ENCODE measurements around the gene CYP27C1.

CYP27C1 gene

DNA sequence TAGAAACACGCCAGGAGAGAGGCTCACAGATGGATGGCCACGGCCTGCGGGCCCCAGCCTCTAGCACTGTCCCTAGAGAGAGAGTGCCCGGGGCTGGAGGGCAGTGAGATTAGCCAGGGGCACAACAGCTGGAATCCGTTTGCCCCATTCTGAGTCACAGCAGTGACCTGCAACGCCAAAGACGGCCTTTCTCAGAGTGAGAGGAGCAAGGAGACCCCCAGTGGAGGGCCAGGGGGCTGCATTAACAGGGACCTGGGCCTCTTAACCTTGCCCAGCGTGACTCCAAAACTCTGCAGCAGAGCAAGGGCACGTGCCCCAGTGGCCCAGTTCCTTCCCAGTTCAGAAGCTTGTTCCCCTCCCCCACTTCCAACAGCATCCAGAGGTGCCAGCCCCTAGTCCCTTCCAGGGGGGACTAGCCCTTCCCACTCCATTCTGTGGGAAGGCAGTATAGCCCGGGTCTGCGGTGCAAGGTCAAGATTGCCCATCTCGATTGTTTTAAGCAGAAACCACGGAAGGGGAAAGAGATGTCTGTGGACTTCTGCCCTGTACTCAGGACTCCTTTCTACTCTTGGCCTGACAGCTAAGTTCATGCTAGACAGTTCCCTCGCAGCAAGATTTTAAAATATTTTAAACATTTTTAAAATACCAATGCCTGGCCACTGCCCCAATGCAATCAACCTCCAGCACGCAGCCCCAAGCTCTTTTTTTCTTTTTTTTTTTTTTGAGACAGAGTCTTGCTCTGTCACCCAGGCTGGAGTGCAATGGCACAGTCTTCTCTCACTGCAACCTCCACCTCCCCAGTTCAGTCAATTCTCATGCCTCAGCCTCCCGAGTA is 62.2 kb downstream of the CYP27C1 start:
- DNase-seq (ENCODE audit: low read depth) = no peak
- TF ChIP-seq, protein P1, sequence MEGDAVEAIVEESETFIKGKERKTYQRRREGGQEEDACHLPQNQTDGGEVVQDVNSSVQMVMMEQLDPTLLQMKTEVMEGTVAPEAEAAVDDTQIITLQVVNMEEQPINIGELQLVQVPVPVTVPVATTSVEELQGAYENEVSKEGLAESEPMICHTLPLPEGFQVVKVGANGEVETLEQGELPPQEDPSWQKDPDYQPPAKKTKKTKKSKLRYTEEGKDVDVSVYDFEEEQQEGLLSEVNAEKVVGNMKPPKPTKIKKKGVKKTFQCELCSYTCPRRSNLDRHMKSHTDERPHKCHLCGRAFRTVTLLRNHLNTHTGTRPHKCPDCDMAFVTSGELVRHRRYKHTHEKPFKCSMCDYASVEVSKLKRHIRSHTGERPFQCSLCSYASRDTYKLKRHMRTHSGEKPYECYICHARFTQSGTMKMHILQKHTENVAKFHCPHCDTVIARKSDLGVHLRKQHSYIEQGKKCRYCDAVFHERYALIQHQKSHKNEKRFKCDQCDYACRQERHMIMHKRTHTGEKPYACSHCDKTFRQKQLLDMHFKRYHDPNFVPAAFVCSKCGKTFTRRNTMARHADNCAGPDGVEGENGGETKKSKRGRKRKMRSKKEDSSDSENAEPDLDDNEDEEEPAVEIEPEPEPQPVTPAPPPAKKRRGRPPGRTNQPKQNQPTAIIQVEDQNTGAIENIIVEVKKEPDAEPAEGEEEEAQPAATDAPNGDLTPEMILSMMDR (IDR thresholded peaks at IDR 0.05; ENCODE audit: insufficient read depth, low read depth, low read length, missing control alignments) = no peak
- H3K4me3 ChIP-seq (ENCODE audit: low read length) = no peak overlapping the region

DNA sequence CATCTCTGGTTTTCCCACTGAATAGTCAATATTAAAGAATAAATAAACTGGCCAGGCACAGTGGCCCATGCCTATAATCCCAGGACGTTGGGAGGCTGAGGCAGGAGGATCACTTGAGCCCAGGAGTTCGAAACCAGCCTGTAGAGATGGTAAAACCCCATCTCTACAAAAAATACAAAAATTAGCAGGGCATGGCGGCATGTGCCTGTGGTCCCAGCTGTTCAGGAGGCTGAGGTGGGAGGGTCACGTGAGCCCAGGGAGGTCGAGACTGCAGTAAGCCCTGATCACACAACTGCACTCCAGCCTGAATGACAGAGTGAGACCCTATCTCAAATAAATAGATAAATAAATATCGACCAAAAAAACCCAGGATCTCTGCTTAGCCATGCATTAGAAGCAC is 63.0 kb downstream of the CYP27C1 start:
- H3K4me3 ChIP-seq (ENCODE audit: low read length) = no peak overlapping the region
- TF ChIP-seq, protein P1 (IDR thresholded peaks at IDR 0.05; ENCODE audit: insufficient read depth, low read depth, low read length, missing control alignments) = no peak
- no peak for DNase-seq (ENCODE audit: low read depth)

DNA sequence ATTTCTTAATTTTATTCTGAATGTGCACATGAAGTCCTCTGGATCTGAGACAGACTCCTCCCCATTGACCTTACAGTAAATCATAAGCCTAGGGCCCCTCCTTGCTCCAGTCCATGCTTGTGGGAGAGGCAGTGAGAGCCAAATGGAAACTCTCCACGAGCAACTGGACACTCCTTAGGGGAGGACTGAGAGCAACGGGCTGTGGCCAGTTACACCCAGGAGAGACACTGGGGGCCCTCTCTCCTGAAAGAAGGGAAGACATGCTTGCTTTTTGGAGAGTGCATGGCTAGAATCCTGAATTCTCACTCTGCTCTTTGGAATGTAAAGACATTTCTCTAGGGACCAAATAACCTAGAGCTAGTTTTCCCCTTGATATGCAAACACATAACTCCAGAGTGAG is 64.2 kb downstream of the CYP27C1 start:
- TF ChIP-seq, protein P1 (IDR thresholded peaks at IDR 0.05; ENCODE audit: insufficient read depth, low read depth, low read length, missing control alignments) = no peak
- no peak overlapping the region for H3K4me3 ChIP-seq (ENCODE audit: low read length)
- DNase-seq (ENCODE audit: low read depth) = no peak

DNA sequence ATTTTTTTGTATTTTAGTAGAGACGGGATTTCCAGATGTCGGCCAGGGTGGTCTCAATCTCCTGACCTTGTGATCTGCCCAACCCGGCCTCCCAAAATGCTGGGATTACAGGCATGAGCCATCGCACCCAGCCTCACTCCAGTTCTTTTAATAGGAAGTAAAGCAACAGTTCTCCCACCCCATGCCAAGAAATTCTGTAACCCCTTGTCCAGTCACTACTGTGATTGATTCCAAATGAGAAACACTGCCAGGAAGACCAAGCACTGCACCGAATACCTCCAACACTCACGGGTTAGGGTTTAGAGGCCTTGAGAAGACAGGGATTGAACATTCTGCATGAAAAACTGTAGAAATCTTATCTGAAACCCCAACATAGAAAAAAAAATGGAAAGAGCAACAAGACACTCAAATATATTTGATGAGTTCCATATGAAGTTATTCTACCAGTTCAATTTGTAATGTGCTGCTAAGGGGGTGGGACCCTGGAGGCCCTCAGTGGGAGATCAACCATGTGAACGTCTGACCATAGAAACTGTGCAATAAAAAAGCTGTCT is 65.0 kb downstream of the CYP27C1 start:
- no peak overlapping the region for H3K4me3 ChIP-seq (ENCODE audit: low read length)
- DNase-seq (ENCODE audit: low read depth) = no peak
- TF ChIP-seq, protein P1 (IDR thresholded peaks at IDR 0.05; ENCODE audit: insufficient read depth, low read depth, low read length, missing control alignments) = no peak

DNA sequence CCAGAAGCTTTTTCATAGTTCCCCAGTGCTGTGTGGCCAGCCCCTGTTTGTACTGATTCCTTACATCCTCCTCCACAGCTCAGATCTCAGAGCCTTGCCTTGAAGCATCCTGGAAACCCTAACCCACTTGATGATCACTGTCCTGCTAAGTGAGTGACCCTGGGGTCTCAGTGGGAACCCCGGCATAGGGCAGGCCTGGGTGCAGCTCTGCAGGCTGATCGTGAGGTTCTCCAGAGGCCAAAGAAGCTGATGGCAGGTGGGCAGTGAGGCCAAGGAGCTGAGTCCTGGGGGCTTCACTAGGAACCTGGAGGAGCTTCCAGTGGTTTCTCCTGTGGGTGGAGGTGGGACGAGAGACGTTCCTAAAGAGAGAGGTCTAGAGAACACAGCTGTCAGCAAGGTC is 65.7 kb downstream of the CYP27C1 start:
- TF ChIP-seq, protein P1 (IDR thresholded peaks at IDR 0.05; ENCODE audit: insufficient read depth, low read depth, low read length, missing control alignments) = no peak
- DNase-seq (ENCODE audit: low read depth) = no peak
- H3K4me3 ChIP-seq (ENCODE audit: low read length) = no peak overlapping the region

DNA sequence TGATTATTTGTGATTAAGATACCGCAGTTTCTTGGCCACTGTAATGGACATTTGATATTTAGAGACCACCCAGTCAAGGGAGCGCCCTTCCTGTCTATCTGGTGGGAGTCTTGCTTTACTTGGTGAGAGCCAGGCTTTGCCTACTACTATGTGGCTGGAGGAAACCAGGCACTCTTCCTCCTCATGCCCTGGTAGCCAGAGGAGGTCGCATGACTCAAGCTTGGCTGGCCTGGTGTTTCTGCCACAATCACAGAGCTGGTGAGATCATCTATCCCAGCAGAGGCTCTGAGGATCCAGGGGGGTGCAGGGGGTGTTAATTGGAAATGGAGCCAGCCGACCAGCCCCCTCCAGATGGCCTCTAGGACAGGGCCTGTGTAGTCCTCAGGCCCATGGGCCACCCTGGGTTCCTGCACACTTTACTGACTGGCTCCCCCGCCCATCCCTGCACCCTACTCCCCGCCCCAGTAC is 66.4 kb downstream of the CYP27C1 start:
- DNase-seq (ENCODE audit: low read depth) = peak; percentile 70
- TF ChIP-seq, protein P1 (IDR thresholded peaks at IDR 0.05; ENCODE audit: insufficient read depth, low read depth, low read length, missing control alignments) = no peak
- no peak overlapping the region for H3K4me3 ChIP-seq (ENCODE audit: low read length)

All from epithelial cell of esophagus (primary cell).